Activated T-cell treated with anti-CD3 and anti-CD28 coated beads for 1 hour (primary cell): ENCODE measurements around the gene OBI1.

Source experiments
- DNase-seq: peaks from one replicate; pipeline ENCODE4 v3.0.0-alpha.2; 2020; ENCODE audit warnings: low read depth

The OBI1 gene

GRCh38 chr13:78576261-78576660, 82.7 kb downstream of the OBI1 start:
- no peak for DNase-seq

- DNase-seq, result no peak
Observed at GRCh38 chr13:78572459-78572858, 86.5 kb downstream of the OBI1 start.

- no peak for DNase-seq
Observed at GRCh38 chr13:78569029-78569428, 89.9 kb downstream of the OBI1 start.

DNA sequence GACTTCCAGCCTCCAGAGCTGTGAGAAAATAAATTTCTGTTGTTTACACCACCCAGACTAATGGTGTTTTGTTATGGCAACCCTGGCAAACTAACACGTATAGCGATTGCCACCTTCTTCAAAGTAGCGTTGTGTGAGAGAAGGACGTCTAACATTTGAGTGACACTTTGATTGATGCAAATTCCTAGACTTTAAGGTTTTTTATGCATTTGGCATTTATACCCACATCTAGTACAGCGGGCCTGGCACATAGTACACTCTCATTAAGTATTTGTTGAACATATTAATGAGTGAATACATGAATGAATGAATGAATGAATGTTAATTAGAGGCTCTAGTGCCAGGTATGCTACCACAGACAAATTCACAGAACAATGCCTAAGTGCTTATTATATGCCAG, 92.3 kb downstream of the OBI1 start:
- DNase-seq, result no peak
